PC-9 (cell line): ENCODE results near the gene CDON. TPM values are rescaled to one million over a fixed set of nuclear protein-coding genes. Genes with fewer than 3 reads are reported as not detected.

Source experiments
- BruUV-seq: library from RNA; stranded (reverse); fragments of 400-500 nt; replicated peaks from 2 replicates; lab custom pipeline; 2021; lab: Mats Ljungman, UMichigan
- CTCF ChIA-PET: fragments of 300-600 bp; sonication (Branson Sonifier 250); formaldehyde crosslinking; loops from one replicate; lab custom pipeline; 2022; ENCODE audit warnings: antibody characterized with exemption; lab: Charles Lee
- POLR2A ChIA-PET: fragments of 300-600 bp; sonication (Branson Sonifier 250); formaldehyde crosslinking; loops from one replicate; lab custom pipeline; 2022; ENCODE audit warnings: antibody characterized with exemption; ENCODE audit not compliant: unreplicated experiment; lab: Charles Lee
- DNase-seq, 2 experiments: peaks; one replicate each; pipeline versions ENCODE4 v3.0.0 to v3.0.0-alpha.2; 2015 to 2022; ENCODE audit warnings: mixed read lengths in 1 of 2
- H2AFZ ChIP-seq: fragments of 200-600 bp; sonication (generic); 2 replicates; pipeline ENCODE4 v1.8.1; 2017; ENCODE audit warnings: antibody characterized with exemption
- H3F3A ChIP-seq: fragments of 200-600 bp; sonication (generic); 2 replicates; pipeline ENCODE4 v1.8.1; 2017; ENCODE audit warnings: antibody characterized with exemption, mild to moderate bottlenecking, low read depth; ENCODE audit not compliant: insufficient read depth
- H3K27ac ChIP-seq: fragments of 200-600 bp; sonication (generic); 2 replicates; pipeline ENCODE4 v1.6.1; 2016; ENCODE audit warnings: mixed run types
- H3K27me3 ChIP-seq: fragments of 200-600 bp; sonication (generic); 2 replicates; pipeline ENCODE4 v1.6.1; 2016; ENCODE audit warnings: low read depth, mixed run types; ENCODE audit not compliant: insufficient read depth
- H3K36me3 ChIP-seq: fragments of 200-600 bp; sonication (generic); 2 replicates; pipeline ENCODE4 v1.6.1; 2016; ENCODE audit warnings: low read depth, mixed run types
- H3K4me1 ChIP-seq: fragments of 200-600 bp; sonication (generic); replicated peaks from 2 replicates; pipeline ENCODE4 v1.6.1; 2016; ENCODE audit warnings: mixed run types; ENCODE audit not compliant: insufficient read depth
- H3K4me2 ChIP-seq: fragments of 200-600 bp; sonication (generic); 2 replicates; pipeline ENCODE4 v1.6.1; 2017; ENCODE audit warnings: mixed run types
- H3K4me3 ChIP-seq: fragments of 200-600 bp; sonication (generic); 2 replicates; pipeline ENCODE4 v1.6.1; 2016; ENCODE audit warnings: mixed run types
- H3K79me2 ChIP-seq: fragments of 200-600 bp; sonication (generic); 2 replicates; pipeline ENCODE4 v1.6.1; 2017; ENCODE audit warnings: low read depth, mixed run types
- H3K9me2 ChIP-seq: fragments of 200-600 bp; sonication (generic); 2 replicates; pipeline ENCODE4 v1.8.1; 2017; ENCODE audit warnings: mild to moderate bottlenecking; ENCODE audit not compliant: insufficient read depth
- H3K9me3 ChIP-seq: fragments of 200-600 bp; sonication (generic); 2 replicates; pipeline ENCODE4 v1.8.1; 2016; ENCODE audit warnings: low read depth; ENCODE audit not compliant: insufficient read depth
- H4K20me1 ChIP-seq: fragments of 200-600 bp; sonication (generic); 2 replicates; pipeline ENCODE4 v1.8.1; 2017; ENCODE audit not compliant: insufficient read depth
- CTCF ChIP-seq: fragments of 200-600 bp; sonication (generic); conservative IDR thresholded peaks from 2 replicates; pipeline ENCODE4 v1.6.1; 2017; ENCODE audit warnings: mixed run types, antibody characterized with exemption, mild to moderate bottlenecking, moderate library complexity
- EZH2 ChIP-seq: fragments of 200-600 bp; sonication (generic); IDR thresholded peaks from 2 replicates; pipeline ENCODE4 v1.8.0; 2017; ENCODE audit warnings: antibody characterized with exemption, low read depth
- intact Hi-C: fragments of 100-400 bp; cut with micrococcal nuclease; formaldehyde crosslinking; loops from one replicate; pipeline ENCODE4 v1.10.0; 2022; ENCODE audit not compliant: unreplicated experiment
- total RNA-seq: library from RNA; stranded (reverse); gene quantifications from 2 replicates; pipeline ENCODE4 v1.2.3, GENCODE V29; 2021

The CDON gene
- total RNA-seq, 1 experiment from 2014 or later, result 10.0 TPM

DNA sequence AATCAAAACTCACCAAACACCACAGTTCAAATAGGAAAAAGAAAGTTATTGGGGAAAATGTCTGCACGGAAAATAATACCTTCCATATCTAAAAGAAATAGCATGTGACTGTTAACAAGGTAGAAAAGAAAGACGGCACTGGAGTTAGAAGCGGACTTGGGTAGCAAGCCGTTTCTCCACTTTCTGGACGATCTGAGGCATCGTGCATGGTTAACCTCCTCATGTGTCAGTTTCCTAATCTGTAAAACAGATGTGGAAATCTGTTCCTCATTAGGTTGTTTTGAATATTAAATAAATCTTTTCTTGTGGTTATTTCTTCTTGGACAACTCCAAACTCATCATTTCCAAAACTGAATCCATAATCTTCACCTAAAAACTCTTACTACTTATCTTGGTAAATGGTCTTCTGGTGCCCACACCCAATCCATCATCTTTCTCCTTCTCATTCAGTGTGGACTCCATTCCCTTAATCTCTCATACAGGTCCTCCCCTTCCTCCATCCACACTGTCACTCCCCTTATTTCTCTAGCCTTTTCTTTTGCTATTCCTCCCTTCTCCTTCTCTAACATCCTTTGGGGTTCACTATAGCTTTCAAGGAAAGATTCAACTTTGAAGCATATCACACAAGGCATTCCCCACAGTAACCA, 63.3 kb downstream of the CDON start:
- no peak overlapping the region for H3K4me2 ChIP-seq
- no peaks in the 10 kb centered on the region for H3K9me3 ChIP-seq
- H2AFZ ChIP-seq, result no peak overlapping the region
- no TSS peak for BruUV-seq
- no peak overlapping the region for H3K27ac ChIP-seq
- no peak for TF ChIP-seq CTCF
- no peak for TF ChIP-seq EZH2
- H3K79me2 ChIP-seq, result no peaks in the 10 kb centered on the region
- H3K4me3 ChIP-seq, result no peak overlapping the region
- DNase-seq, result no peak
- H3K4me1 ChIP-seq, result no peaks in the 10 kb centered on the region
- CTCF ChIA-PET, result no interaction called here
- H3F3A ChIP-seq, result no peaks in the 10 kb centered on the region
- no peaks in the 10 kb centered on the region for H3K9me2 ChIP-seq
- no peaks in the 10 kb centered on the region for H3K27me3 ChIP-seq
- H3K36me3 ChIP-seq, result no peaks in the 10 kb centered on the region
- intact Hi-C loops, result no loop called here
- POLR2A ChIA-PET, result no interaction called here
- H4K20me1 ChIP-seq, result no peaks in the 10 kb centered on the region

DNA sequence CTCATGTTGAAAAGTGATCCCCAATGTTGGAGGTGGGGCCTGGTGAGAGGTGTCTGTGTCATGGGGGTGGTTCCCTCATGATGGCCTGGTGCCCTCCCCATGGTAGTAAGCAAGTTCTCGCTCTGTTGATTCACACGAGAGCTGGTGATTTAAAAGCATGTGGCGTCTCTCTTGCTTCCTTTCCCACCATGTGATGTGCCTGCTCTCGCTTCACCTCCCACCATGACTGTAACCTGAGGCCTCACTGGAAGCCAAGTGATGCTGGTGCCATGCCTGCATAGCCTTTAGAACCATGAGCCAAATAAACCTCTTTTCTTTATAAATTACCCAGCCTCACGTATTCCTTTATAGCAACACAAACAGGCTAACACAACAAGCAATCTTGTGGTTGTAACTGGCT, 64.4 kb downstream of the CDON start:
- no peaks in the 10 kb centered on the region for H3K36me3 ChIP-seq
- no TSS peak for BruUV-seq
- H3K9me2 ChIP-seq, result no peaks in the 10 kb centered on the region
- no peak overlapping the region for H3K4me3 ChIP-seq
- H3K4me2 ChIP-seq, result no peak overlapping the region
- H4K20me1 ChIP-seq, result no peaks in the 10 kb centered on the region
- H3K27me3 ChIP-seq, result no peaks in the 10 kb centered on the region
- H3K79me2 ChIP-seq, result no peaks in the 10 kb centered on the region
- H3F3A ChIP-seq, result no peaks in the 10 kb centered on the region
- intact Hi-C loops, result no loop called here
- no peak overlapping the region for H3K27ac ChIP-seq
- DNase-seq, result no peak
- TF ChIP-seq EZH2 (no peak), CTCF (no peak)
- no peaks in the 10 kb centered on the region for H3K4me1 ChIP-seq
- CTCF ChIA-PET, result no interaction called here
- H3K9me3 ChIP-seq, result no peaks in the 10 kb centered on the region
- H2AFZ ChIP-seq, result no peak overlapping the region
- POLR2A ChIA-PET, result no interaction called here

- no TSS peak for BruUV-seq
- no peaks in the 10 kb centered on the region for H3K9me2 ChIP-seq
- ChIA-PET CTCF (interaction anchor here (0.6 kb wide), 1 partner anchor 533 kb away, joined by 3 read pairs; no protein-coding TSS in a partner anchor), POLR2A (interaction anchor here (0.6 kb wide), 1 partner anchor 1354 kb away, joined by 3 read pairs; no protein-coding TSS in a partner anchor)
- TF ChIP-seq CTCF (no peak), EZH2 (no peak)
- no peaks in the 10 kb centered on the region for H3F3A ChIP-seq
- H3K4me3 ChIP-seq, result no peak overlapping the region
- H3K9me3 ChIP-seq, result no peaks in the 10 kb centered on the region
- H3K4me2 ChIP-seq, result no peak overlapping the region
- intact Hi-C loops, result no loop called here
- no peak overlapping the region for H2AFZ ChIP-seq
- H3K27ac ChIP-seq, result no peak overlapping the region
- no peaks in the 10 kb centered on the region for H3K4me1 ChIP-seq
- H3K27me3 ChIP-seq, result no peaks in the 10 kb centered on the region
- no peaks in the 10 kb centered on the region for H3K36me3 ChIP-seq
- no peaks in the 10 kb centered on the region for H3K79me2 ChIP-seq
- DNase-seq, result no peak
- H4K20me1 ChIP-seq, result no peaks in the 10 kb centered on the region
Measured at GRCh38 chr11:125995313-125995712, 67.4 kb downstream of the CDON start.
